Nephron (organoid): ENCODE data around the gene CNTN4.
A peak's percentile ranks its signal among the peaks of the same experiment; 100 is the strongest.

ENCODE experiments used
- H3K27ac Mint-ChIP-seq, 3 experiments: 2 replicates each; pipeline ENCODE4 v1.8.0; 2020; ENCODE audit warnings: mixed read lengths in 3 of 3, mild to moderate bottlenecking in 2 of 3, moderate library complexity in 1 of 3
- H3K27me3 Mint-ChIP-seq: 2 replicates; pipeline ENCODE4 v1.8.0; 2021; ENCODE audit warnings: low read depth, mild to moderate bottlenecking, moderate library complexity, mixed read lengths
- H3K36me3 Mint-ChIP-seq: 2 replicates; pipeline ENCODE4 v1.8.0; 2020; ENCODE audit warnings: low read depth, mixed read lengths
- H3K4me1 Mint-ChIP-seq: 2 replicates; pipeline ENCODE4 v1.8.0; 2020; ENCODE audit warnings: mixed read lengths
- H3K4me3 Mint-ChIP-seq, 3 experiments: 2 replicates each; pipeline ENCODE4 v1.8.0; 2020; ENCODE audit warnings: mild to moderate bottlenecking in 3 of 3, mixed read lengths in 3 of 3, moderate library complexity in 2 of 3
- H3K9me3 Mint-ChIP-seq: 2 replicates; pipeline ENCODE4 v1.8.0; 2020; ENCODE audit warnings: mixed read lengths
- CTCF ChIP-seq, 3 experiments: fragments of 200-600 bp; sonication (generic); IDR thresholded peaks; one replicate each; pipeline ENCODE4 v1.5.0; 2021; ENCODE audit warnings: antibody characterized with exemption in 3 of 3; ENCODE audit not compliant: unreplicated experiment in 3 of 3

Gene CNTN4

GRCh38 chr3:2456788-2457187 lies 358.1 kb downstream of the CNTN4 start:
- no peaks in the 10 kb centered on the region for H3K36me3 Mint-ChIP-seq
- H3K4me3 Mint-ChIP-seq = no peak overlapping the region
- no peaks in the 10 kb centered on the region for H3K27me3 Mint-ChIP-seq
- H3K27ac Mint-ChIP-seq = no peak overlapping the region
- TF ChIP-seq CTCF (IDR thresholded peaks at IDR 0.05; ENCODE audit: unreplicated experiment in 3 of 3) = no peak
- H3K9me3 Mint-ChIP-seq = no peaks in the 10 kb centered on the region
- peaks cover 30% of the 10 kb centered on the region for H3K4me1 Mint-ChIP-seq

- H3K27me3 Mint-ChIP-seq = no peaks in the 10 kb centered on the region
- no peaks in the 10 kb centered on the region for H3K9me3 Mint-ChIP-seq
- H3K4me3 Mint-ChIP-seq = no peak overlapping the region
- H3K4me1 Mint-ChIP-seq = peaks cover 20% of the 10 kb centered on the region
- TF ChIP-seq CTCF (IDR thresholded peaks at IDR 0.05; ENCODE audit: unreplicated experiment in 3 of 3) = no peak
- H3K36me3 Mint-ChIP-seq = no peaks in the 10 kb centered on the region
- H3K27ac Mint-ChIP-seq = no peak overlapping the region
These were observed 360.1 kb downstream of the CNTN4 start for GRCh38 chr3:2458816-2459215.

DNA sequence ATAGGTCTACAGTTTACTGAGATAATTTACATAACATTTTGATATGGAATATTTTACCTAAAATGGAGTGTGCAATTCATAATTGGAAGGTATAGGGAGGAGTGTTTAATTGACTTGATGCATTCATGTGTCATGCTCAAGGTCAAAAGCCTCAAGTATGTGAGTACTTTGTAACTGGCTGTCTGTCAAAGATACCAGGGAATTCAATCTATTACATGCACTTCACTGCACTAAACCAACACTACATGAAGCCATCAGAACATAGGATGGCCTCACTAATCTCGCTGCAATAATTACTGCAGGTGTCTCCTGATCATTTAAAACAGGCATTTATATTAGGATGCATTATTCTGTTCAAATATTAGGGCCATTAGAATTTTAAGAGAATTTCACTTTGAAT lies 367.2 kb downstream of the CNTN4 start:
- Mint-ChIP-seq H3K9me3 (no peaks in the 10 kb centered on the region), H3K27ac (no peak overlapping the region), H3K4me3 (no peak overlapping the region), H3K4me1 (no peaks in the 10 kb centered on the region), H3K27me3 (no peaks in the 10 kb centered on the region), H3K36me3 (no peaks in the 10 kb centered on the region)
- no peak for TF ChIP-seq CTCF (IDR thresholded peaks at IDR 0.05; ENCODE audit: unreplicated experiment in 3 of 3)

DNA sequence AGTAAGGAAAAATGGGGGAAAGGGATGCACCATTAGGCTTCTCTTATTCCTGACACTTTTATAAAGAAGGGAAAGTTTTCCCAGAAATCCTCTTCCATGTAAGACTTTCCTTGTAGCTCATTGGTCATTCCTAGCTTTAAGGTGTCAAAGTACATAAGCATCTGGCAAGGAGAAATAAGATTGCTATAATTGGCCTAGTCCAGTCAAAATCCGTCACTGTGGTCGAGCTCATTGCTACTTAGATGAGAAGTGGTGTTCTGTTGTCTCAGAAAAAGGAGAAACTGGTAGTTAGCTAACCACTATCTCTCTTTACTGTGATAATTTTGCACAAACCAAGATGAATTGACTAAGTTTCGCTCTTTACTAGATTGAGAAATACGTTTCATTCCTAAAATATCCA lies 370.1 kb downstream of the CNTN4 start:
- H3K36me3 Mint-ChIP-seq = no peaks in the 10 kb centered on the region
- H3K4me3 Mint-ChIP-seq = no peak overlapping the region
- H3K9me3 Mint-ChIP-seq = no peaks in the 10 kb centered on the region
- TF ChIP-seq CTCF (IDR thresholded peaks at IDR 0.05; ENCODE audit: unreplicated experiment in 3 of 3) = no peak
- no peaks in the 10 kb centered on the region for H3K27me3 Mint-ChIP-seq
- peaks cover 5% of the 10 kb centered on the region for H3K4me1 Mint-ChIP-seq
- no peak overlapping the region for H3K27ac Mint-ChIP-seq

DNA sequence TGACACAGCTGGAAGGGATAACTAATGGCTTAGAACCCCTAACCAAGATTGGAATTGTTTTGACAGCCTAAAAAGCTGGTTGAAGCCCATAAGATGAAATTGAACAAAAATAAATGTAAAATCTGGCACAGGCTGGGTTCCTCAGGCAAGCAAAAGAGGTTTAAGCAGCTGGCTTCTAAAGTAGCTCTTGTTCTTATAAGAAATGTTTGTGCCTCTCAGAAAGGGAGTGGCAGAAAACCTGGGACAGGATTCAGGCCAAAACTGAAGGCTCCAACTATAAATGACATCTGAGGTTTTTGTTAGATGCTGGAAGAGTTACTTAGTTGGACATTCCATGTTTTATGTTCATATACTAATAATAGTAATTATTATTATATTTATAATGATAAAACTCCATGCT lies 378.3 kb downstream of the CNTN4 start:
- Mint-ChIP-seq H3K4me3 (no peak overlapping the region), H3K27ac (no peak overlapping the region), H3K36me3 (peaks cover 5% of the 10 kb centered on the region), H3K27me3 (no peaks in the 10 kb centered on the region), H3K4me1 (peaks cover 11% of the 10 kb centered on the region), H3K9me3 (peaks cover 10% of the 10 kb centered on the region)
- TF ChIP-seq CTCF (IDR thresholded peaks at IDR 0.05; ENCODE audit: unreplicated experiment in 3 of 3) = no peak

DNA sequence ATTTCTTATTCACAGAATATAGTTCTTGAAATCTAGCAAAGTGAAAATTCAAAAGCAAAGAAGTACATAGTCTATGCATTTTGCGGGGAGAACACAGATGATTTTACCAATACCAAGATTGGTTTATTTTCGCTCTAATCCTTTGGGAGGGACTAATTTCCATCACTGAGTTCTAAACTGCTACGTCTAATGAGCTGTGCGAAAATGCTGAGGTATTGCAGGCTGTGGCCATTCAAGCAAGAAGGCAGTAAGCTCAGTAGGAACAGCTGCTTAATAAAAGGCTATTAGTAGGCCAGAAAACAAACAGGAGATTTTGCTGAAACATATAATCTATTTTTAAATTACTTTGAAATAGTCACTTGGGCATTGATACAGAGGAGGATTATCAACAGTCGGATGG lies 379.0 kb downstream of the CNTN4 start:
- no peaks in the 10 kb centered on the region for H3K27me3 Mint-ChIP-seq
- TF ChIP-seq CTCF (IDR thresholded peaks at IDR 0.05; ENCODE audit: unreplicated experiment in 3 of 3) = no peak
- H3K4me3 Mint-ChIP-seq = no peak overlapping the region
- peaks cover 6% of the 10 kb centered on the region for H3K4me1 Mint-ChIP-seq
- peak overlapping the region in 2 of 3 experiments; percentile 34 to 66 for H3K27ac Mint-ChIP-seq
- H3K36me3 Mint-ChIP-seq = peaks cover 5% of the 10 kb centered on the region
- H3K9me3 Mint-ChIP-seq = peaks cover 10% of the 10 kb centered on the region
